Epithelial cell of esophagus (primary cell): ENCODE results near the gene SLC8A1.
A peak's percentile ranks its signal among the peaks of the same experiment; 100 is the strongest.

Experiments used
- DNase-seq: peaks from one replicate; pipeline ENCODE4 v3.0.0; 2010; ENCODE audit warnings: low read depth
- H3K4me3 ChIP-seq: 2 replicates; pipeline ENCODE4 v1.5.1; 2011; ENCODE audit warnings: mild to moderate bottlenecking, low read length, control low read depth
- CTCF ChIP-seq: IDR thresholded peaks from 2 replicates; pipeline ENCODE4 v1.5.1; 2011; ENCODE audit warnings: low read depth, mild to moderate bottlenecking, low read length, control low read depth, inconsistent platforms; ENCODE audit not compliant: insufficient read depth; ENCODE audit errors: missing control alignments

SLC8A1 gene

GRCh38 chr2:40208463-40208862 lies 243.4 kb downstream of the SLC8A1 start:
- H3K4me3 ChIP-seq, result no peak overlapping the region
- DNase-seq, result no peak
- TF ChIP-seq CTCF, result no peak

- no peak overlapping the region for H3K4me3 ChIP-seq
- no peak for TF ChIP-seq CTCF
- no peak for DNase-seq
These were observed 247.6 kb downstream of the SLC8A1 start for GRCh38 chr2:40204268-40204667.

- H3K4me3 ChIP-seq, result no peak overlapping the region
- TF ChIP-seq CTCF, result no peak
- peak; percentile 42 for DNase-seq
These were observed 249.0 kb downstream of the SLC8A1 start for GRCh38 chr2:40202798-40203400.

GRCh38 chr2:40201425-40201824 lies 250.5 kb downstream of the SLC8A1 start:
- TF ChIP-seq CTCF, result no peak
- peak; percentile 32 for DNase-seq
- no peak overlapping the region for H3K4me3 ChIP-seq

- no peak overlapping the region for H3K4me3 ChIP-seq
- DNase-seq, result no peak
- TF ChIP-seq CTCF, result no peak
These were observed 251.4 kb downstream of the SLC8A1 start for GRCh38 chr2:40200366-40200915.

- TF ChIP-seq CTCF, result no peak
- DNase-seq, result no peak
- no peak overlapping the region for H3K4me3 ChIP-seq
These were observed 252.1 kb downstream of the SLC8A1 start for GRCh38 chr2:40199771-40200170.

- DNase-seq, result no peak
- TF ChIP-seq CTCF, result no peak
- no peak overlapping the region for H3K4me3 ChIP-seq
These were observed 254.8 kb downstream of the SLC8A1 start for GRCh38 chr2:40197121-40197520.
